ENCODE data around the gene ZNF254.

DNA sequence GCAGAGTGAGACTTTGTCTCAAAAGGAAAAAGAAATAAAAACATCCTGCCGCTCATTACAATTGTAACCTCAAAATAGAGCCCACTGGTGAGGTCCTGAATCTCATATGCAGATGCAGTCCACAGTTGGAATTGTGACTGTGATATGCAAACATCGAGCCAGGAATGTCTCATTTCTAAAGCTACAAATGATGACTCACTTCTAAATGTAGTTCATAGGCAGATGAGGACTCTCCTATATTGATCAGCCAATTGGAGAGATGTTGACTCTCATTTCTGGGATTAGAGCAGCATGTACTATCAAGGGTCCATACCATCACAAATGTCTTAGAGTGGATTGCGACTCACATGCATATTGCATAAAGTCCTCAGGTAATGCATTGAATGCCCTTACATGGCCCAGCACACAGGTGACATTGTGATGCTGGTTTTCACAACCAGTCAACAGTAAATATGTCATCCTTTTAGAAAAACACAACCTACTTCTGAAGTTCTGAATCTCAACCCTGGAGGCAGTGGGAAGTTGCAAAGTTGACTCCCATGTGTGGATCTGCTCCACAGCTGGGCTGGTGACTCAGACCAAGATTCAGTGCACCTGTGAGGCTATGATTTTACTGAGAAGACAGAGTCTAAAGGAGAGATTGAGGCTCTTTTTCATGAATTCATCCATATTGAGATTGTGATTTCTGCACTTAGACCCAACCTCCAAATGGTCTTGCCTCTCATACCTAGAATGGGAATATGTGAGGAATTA is 16.9 kb upstream of the ZNF254 start:
- TF ChIP-seq, protein P1, sequence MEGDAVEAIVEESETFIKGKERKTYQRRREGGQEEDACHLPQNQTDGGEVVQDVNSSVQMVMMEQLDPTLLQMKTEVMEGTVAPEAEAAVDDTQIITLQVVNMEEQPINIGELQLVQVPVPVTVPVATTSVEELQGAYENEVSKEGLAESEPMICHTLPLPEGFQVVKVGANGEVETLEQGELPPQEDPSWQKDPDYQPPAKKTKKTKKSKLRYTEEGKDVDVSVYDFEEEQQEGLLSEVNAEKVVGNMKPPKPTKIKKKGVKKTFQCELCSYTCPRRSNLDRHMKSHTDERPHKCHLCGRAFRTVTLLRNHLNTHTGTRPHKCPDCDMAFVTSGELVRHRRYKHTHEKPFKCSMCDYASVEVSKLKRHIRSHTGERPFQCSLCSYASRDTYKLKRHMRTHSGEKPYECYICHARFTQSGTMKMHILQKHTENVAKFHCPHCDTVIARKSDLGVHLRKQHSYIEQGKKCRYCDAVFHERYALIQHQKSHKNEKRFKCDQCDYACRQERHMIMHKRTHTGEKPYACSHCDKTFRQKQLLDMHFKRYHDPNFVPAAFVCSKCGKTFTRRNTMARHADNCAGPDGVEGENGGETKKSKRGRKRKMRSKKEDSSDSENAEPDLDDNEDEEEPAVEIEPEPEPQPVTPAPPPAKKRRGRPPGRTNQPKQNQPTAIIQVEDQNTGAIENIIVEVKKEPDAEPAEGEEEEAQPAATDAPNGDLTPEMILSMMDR (IDR thresholded peaks at IDR 0.05), result no peak
- no peak for TF ChIP-seq POLR2A (IDR thresholded peaks at IDR 0.05)
